Esophagus muscularis mucosa (tissue), 4 donors: ENCODE results near the gene ZMAT3. TPM values are rescaled to one million over a fixed set of nuclear protein-coding genes. Genes with fewer than 3 reads are reported as not detected.

Experiments used
- DNase-seq: peaks from one replicate; pipeline ENCODE4 v3.0.0-alpha.2; 2017; ENCODE audit errors: extremely low spot score
- H3K27ac ChIP-seq, 4 donors: fragments of 200-600 bp; sonication (generic); replicated peaks in 1 of 4; 1 replicate in 3 of 4; 2 replicates in 1 of 4; pipeline ENCODE4 v1.5.1; 2016 to 2019; ENCODE audit warnings: mild to moderate bottlenecking in 1 of 4
- H3K27me3 ChIP-seq, 4 donors: fragments of 200-600 bp; sonication (generic); one replicate each; pipeline versions ENCODE4 v1.5.1 to v1.6.0; 2016 to 2019
- H3K36me3 ChIP-seq, 4 donors: fragments of 200-600 bp; sonication (generic); one replicate each; pipeline ENCODE4 v1.5.1; 2016 to 2019
- H3K4me1 ChIP-seq, 4 donors: fragments of 200-600 bp; sonication (generic); one replicate each; pipeline ENCODE4 v1.5.1; 2016 to 2019
- H3K4me3 ChIP-seq, 4 donors: fragments of 200-600 bp; sonication (generic); 1 replicate in 2 of 4; 2 replicates in 2 of 4; pipeline ENCODE4 v1.5.1; 2016 to 2019; ENCODE audit warnings: mild to moderate bottlenecking in 4 of 4, moderate library complexity in 1 of 4
- H3K9me3 ChIP-seq, 4 donors: fragments of 200-600 bp; sonication (generic); 1 replicate in 3 of 4; 2 replicates in 1 of 4; pipeline ENCODE4 v1.5.1; 2016 to 2019
- CTCF ChIP-seq, 3 experiments: fragments of 200-600 bp in 2 of 3; fragments of 450-650 bp in 1 of 3; sonication (generic) in 2 of 3; IDR thresholded peaks; one replicate each; pipeline ENCODE4 v1.5.1; 2017 to 2019; ENCODE audit warnings: antibody characterized with exemption in 3 of 3, mild to moderate bottlenecking in 2 of 3, moderate library complexity in 1 of 3
- EP300 ChIP-seq: sonication (generic); formaldehyde crosslinking; IDR thresholded peaks from one replicate; pipeline ENCODE4 v1.6.1; 2017; ENCODE audit warnings: antibody characterized with exemption
- POLR2A ChIP-seq: fragments of 450-650 bp; IDR thresholded peaks from one replicate; pipeline ENCODE4 v1.6.1; 2017; ENCODE audit warnings: antibody characterized with exemption, moderate library complexity, mild to moderate bottlenecking, low read depth
- POLR2AphosphoS5 ChIP-seq, 2 donors: sonication (generic); formaldehyde crosslinking; IDR thresholded peaks; one replicate each; pipeline ENCODE4 v1.6.1; 2017; ENCODE audit warnings: antibody characterized with exemption in 2 of 2
- WGBS: methylation state at CpG from one replicate; pipeline ENCODE4 v1.1.5; 2018; 5-methylcytosine and 5-hydroxymethylcytosine counted together
- intact Hi-C: fragments of 100-400 bp; cut with DNase I; formaldehyde crosslinking; loops from one replicate; pipeline ENCODE4 v1.15.1; 2023
- total RNA-seq, 4 donors: library from RNA; depleted of rRNA; stranded (reverse); fragments of >200 nt; gene quantifications; one replicate each; pipeline versions ENCODE4 v1.1.0 to v1.2.1, GENCODE V29; 2016

Gene ZMAT3
- total RNA-seq, 4 donors from 2014 or later = 15.2 to 26.6 (median 23.1) TPM

- H3K27ac ChIP-seq = no peak overlapping the region
- TF ChIP-seq POLR2AphosphoS5 (IDR thresholded peaks at IDR 0.05) (no peak), CTCF (IDR thresholded peaks at IDR 0.05) (no peak), EP300 (no peak), POLR2A (no peak)
- intact Hi-C loops = no loop called here
- DNase-seq = no peak
- H3K27me3 ChIP-seq = no peaks in the 10 kb centered on the region
- no peaks in the 10 kb centered on the region for H3K9me3 ChIP-seq
- peaks cover 0 to 7% (median 2%) of the 10 kb centered on the region in 4 donors for H3K4me1 ChIP-seq
- no peak overlapping the region for H3K4me3 ChIP-seq
- peaks cover 0 to 18% (median 5%) of the 10 kb centered on the region in 4 donors for H3K36me3 ChIP-seq
- 96% methylated on average over 3 of the region's 3 CpGs for WGBS
Measured at GRCh38 chr3:179029096-179029495, 42.5 kb downstream of the ZMAT3 start.

GRCh38 chr3:179028408-179028807 is 43.2 kb downstream of the ZMAT3 start:
- no peak for TF ChIP-seq POLR2A
- no peak for TF ChIP-seq EP300
- TF ChIP-seq CTCF (IDR thresholded peaks at IDR 0.05) = no peak
- no peak for TF ChIP-seq POLR2AphosphoS5 (IDR thresholded peaks at IDR 0.05)
- DNase-seq = no peak
- WGBS = 100% methylated on average over 1 of the region's 1 CpG
- H3K36me3 ChIP-seq = peaks cover 0 to 18% (median 5%) of the 10 kb centered on the region in 4 donors
- no peaks in the 10 kb centered on the region for H3K9me3 ChIP-seq
- H3K4me3 ChIP-seq = no peak overlapping the region
- intact Hi-C loops = no loop called here
- no peaks in the 10 kb centered on the region for H3K27me3 ChIP-seq
- no peak overlapping the region for H3K27ac ChIP-seq
- no peaks in the 10 kb centered on the region for H3K4me1 ChIP-seq

DNA sequence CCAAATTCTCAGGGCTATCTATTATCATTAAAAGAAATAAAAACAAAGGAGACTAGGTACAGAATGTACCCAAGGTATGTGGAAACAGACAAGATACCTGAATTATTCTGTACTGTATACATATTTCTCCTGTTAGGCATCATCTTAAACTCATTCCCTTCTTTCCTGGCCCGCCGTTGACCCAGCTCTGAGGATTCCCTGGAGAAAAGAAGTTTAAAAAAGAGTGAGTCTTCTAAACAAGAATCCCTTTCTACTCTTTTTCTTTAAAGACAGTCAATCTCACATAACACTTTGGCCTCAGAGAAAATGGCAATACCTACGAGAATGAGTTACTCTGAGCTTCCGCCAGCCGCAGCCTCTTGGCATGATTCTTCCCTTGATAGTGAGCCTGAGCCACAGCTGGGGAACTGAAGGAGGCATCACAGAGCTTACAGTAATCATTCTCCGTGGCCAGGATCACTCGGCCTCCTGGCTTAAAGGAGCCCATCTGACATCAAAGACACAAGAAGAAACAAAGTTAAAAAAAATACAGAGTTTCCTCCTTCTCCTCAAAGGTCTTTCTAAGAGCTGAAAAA is 44.2 kb downstream of the ZMAT3 start:
- Histone ChIP-seq H3K27me3 (no peaks in the 10 kb centered on the region), H3K4me1 (no peaks in the 10 kb centered on the region), H3K36me3 (peaks cover 0 to 18% (median 5%) of the 10 kb centered on the region in 4 donors), H3K4me3 (no peak overlapping the region), H3K9me3 (no peaks in the 10 kb centered on the region), H3K27ac (no peak overlapping the region)
- intact Hi-C loops = no loop called here
- TF ChIP-seq POLR2A = no peak
- TF ChIP-seq EP300 = no peak
- TF ChIP-seq POLR2AphosphoS5 (IDR thresholded peaks at IDR 0.05) = no peak
- TF ChIP-seq CTCF (IDR thresholded peaks at IDR 0.05) = no peak
- 60% methylated on average over 7 of the region's 7 CpGs for WGBS
- no peak for DNase-seq

GRCh38 chr3:179026636-179027035 is 45.0 kb downstream of the ZMAT3 start:
- Histone ChIP-seq H3K4me1 (no peaks in the 10 kb centered on the region), H3K36me3 (peaks cover 0 to 18% (median 5%) of the 10 kb centered on the region in 4 donors), H3K27me3 (no peaks in the 10 kb centered on the region), H3K27ac (no peak overlapping the region), H3K9me3 (no peaks in the 10 kb centered on the region), H3K4me3 (no peak overlapping the region)
- 92% methylated on average over 2 of the region's 2 CpGs for WGBS
- no peak for TF ChIP-seq CTCF (IDR thresholded peaks at IDR 0.05)
- TF ChIP-seq EP300 = no peak
- TF ChIP-seq POLR2AphosphoS5 (IDR thresholded peaks at IDR 0.05) = no peak
- no peak for TF ChIP-seq POLR2A
- intact Hi-C loops = no loop called here
- DNase-seq = no peak
